ENCODE data around the gene ADRB1.

ADRB1 gene

GRCh38 chr10:114095559-114096337 is 52.1 kb downstream of the ADRB1 start:
- peak; percentile 1 for DNase-seq

All from SIG-M5 (cell line).